Measurements from ENCODE around the gene SRD5A3.

DNA sequence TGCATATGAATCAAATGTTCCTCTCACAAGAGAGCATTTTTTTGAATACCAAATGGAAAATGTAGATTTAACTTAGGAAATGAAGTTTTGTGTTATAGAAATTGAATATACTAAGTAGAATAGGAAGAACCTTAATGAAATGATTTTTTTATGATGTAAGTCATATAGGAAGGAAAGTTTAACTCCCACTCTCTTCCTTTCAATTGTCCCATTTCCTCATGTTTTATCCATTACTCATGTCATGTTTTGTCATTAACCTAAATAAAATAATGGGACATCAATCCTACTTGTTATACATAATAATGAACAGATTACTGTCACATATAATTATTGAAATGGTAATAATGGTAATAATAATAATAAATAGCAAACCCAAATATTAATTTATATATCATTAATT lies 22.7 kb upstream of the SRD5A3 start:
- TF ChIP-seq POLR2AphosphoS5 (IDR thresholded peaks at IDR 0.05): no peak
- TF ChIP-seq, protein P1, sequence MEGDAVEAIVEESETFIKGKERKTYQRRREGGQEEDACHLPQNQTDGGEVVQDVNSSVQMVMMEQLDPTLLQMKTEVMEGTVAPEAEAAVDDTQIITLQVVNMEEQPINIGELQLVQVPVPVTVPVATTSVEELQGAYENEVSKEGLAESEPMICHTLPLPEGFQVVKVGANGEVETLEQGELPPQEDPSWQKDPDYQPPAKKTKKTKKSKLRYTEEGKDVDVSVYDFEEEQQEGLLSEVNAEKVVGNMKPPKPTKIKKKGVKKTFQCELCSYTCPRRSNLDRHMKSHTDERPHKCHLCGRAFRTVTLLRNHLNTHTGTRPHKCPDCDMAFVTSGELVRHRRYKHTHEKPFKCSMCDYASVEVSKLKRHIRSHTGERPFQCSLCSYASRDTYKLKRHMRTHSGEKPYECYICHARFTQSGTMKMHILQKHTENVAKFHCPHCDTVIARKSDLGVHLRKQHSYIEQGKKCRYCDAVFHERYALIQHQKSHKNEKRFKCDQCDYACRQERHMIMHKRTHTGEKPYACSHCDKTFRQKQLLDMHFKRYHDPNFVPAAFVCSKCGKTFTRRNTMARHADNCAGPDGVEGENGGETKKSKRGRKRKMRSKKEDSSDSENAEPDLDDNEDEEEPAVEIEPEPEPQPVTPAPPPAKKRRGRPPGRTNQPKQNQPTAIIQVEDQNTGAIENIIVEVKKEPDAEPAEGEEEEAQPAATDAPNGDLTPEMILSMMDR (IDR thresholded peaks at IDR 0.05): no peak
- no peak for TF ChIP-seq POLR2A (IDR thresholded peaks at IDR 0.05)

Data from gastroesophageal sphincter (tissue), 3 donors.